ENCODE results near the gene RSRP1. TPM values are rescaled to one million over a fixed set of nuclear protein-coding genes. Genes with fewer than 3 reads are reported as not detected.

Gene RSRP1
- total RNA-seq, 1 donor from 2014 or later = 122 TPM

- no peak for DNase-seq (ENCODE audit: extremely low spot score, unreplicated experiment)
- H3K27me3 Mint-ChIP-seq (ENCODE audit: unreplicated experiment) = peaks cover 36% of the 10 kb centered on the region
- H3K4me3 Mint-ChIP-seq (ENCODE audit: unreplicated experiment) = no peak overlapping the region
- peaks cover 5% of the 10 kb centered on the region for H3K4me1 Mint-ChIP-seq (ENCODE audit: unreplicated experiment)
- H3K9me3 Mint-ChIP-seq (ENCODE audit: unreplicated experiment) = no peaks in the 10 kb centered on the region
- TF ChIP-seq, protein P1, sequence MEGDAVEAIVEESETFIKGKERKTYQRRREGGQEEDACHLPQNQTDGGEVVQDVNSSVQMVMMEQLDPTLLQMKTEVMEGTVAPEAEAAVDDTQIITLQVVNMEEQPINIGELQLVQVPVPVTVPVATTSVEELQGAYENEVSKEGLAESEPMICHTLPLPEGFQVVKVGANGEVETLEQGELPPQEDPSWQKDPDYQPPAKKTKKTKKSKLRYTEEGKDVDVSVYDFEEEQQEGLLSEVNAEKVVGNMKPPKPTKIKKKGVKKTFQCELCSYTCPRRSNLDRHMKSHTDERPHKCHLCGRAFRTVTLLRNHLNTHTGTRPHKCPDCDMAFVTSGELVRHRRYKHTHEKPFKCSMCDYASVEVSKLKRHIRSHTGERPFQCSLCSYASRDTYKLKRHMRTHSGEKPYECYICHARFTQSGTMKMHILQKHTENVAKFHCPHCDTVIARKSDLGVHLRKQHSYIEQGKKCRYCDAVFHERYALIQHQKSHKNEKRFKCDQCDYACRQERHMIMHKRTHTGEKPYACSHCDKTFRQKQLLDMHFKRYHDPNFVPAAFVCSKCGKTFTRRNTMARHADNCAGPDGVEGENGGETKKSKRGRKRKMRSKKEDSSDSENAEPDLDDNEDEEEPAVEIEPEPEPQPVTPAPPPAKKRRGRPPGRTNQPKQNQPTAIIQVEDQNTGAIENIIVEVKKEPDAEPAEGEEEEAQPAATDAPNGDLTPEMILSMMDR (IDR thresholded peaks at IDR 0.05) = peak; percentile 77
- H3K27ac Mint-ChIP-seq (ENCODE audit: unreplicated experiment) = no peak overlapping the region
- no peaks in the 10 kb centered on the region for H3K36me3 Mint-ChIP-seq (ENCODE audit: unreplicated experiment)
These were observed 42.3 kb downstream of the RSRP1 start for GRCh38 chr1:25204797-25205480.

DNA sequence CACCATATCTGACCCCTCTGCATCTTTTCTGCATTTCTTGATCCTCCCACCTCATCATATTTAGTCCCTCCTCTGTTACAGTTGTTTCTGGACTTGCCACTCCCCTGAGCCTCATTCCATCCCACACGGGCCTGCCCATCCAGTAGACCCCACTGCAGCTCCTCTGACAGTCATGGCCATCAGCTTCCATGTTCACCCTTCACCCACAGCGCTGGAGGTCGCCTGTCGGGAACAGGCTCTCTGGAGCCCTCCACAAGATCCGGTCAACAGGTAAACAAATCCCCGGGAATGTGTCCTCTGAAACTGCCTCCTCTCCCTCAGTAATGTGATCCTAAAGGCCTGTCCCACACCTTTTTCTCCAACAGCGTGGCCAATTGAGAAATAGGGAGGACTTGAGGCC lies 46.2 kb downstream of the RSRP1 start:
- H3K4me3 Mint-ChIP-seq (ENCODE audit: unreplicated experiment) = no peak overlapping the region
- no peaks in the 10 kb centered on the region for H3K9me3 Mint-ChIP-seq (ENCODE audit: unreplicated experiment)
- no peaks in the 10 kb centered on the region for H3K36me3 Mint-ChIP-seq (ENCODE audit: unreplicated experiment)
- peaks cover 32% of the 10 kb centered on the region for H3K27me3 Mint-ChIP-seq (ENCODE audit: unreplicated experiment)
- H3K4me1 Mint-ChIP-seq (ENCODE audit: unreplicated experiment) = no peaks in the 10 kb centered on the region
- no peak for DNase-seq (ENCODE audit: extremely low spot score, unreplicated experiment)
- TF ChIP-seq, protein P1 (IDR thresholded peaks at IDR 0.05) = no peak
- no peak overlapping the region for H3K27ac Mint-ChIP-seq (ENCODE audit: unreplicated experiment)

DNA sequence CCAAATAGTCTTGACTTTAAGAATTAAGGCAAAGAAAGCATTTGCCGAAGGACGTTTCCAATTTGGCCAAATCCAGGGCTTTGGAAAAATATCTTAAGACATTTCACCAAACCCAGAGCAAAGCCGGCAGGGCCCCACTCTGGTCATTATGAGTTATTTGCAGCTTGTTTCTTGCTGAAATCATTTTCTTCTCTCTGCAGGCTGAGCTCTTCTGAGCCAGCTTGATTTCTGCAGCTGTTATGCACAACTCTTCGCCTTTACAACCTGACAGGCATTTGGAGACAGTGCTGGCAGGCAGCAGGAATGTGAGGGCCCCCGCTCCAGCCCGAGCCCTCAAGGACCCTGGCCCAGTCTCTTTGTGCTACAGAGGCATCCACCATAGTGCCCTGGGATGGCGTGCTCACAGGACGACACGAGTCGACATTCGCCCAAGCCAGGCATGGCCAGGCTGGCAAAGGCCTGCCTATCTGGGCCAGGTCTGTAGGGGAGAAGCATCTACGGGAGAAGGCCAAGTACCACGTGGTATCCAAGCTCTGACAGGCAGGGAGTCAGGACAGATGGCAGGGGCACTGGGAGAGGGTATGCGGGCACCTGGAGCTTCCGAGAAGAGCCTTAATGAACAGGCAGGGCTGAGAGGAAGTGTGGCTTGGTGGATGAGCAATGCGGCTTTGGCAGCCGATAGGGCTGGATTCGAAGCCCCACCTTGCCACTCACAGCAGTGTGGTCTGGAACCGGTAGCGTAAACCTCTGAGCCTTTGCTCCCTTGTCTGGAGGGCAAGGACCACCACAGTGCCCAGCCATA lies 47.2 kb downstream of the RSRP1 start:
- H3K27me3 Mint-ChIP-seq (ENCODE audit: unreplicated experiment) = peaks cover 23% of the 10 kb centered on the region
- DNase-seq (ENCODE audit: extremely low spot score, unreplicated experiment) = no peak
- TF ChIP-seq, protein P1 (IDR thresholded peaks at IDR 0.05) = no peak
- H3K9me3 Mint-ChIP-seq (ENCODE audit: unreplicated experiment) = no peaks in the 10 kb centered on the region
- H3K27ac Mint-ChIP-seq (ENCODE audit: unreplicated experiment) = no peak overlapping the region
- H3K4me1 Mint-ChIP-seq (ENCODE audit: unreplicated experiment) = no peaks in the 10 kb centered on the region
- no peaks in the 10 kb centered on the region for H3K36me3 Mint-ChIP-seq (ENCODE audit: unreplicated experiment)
- H3K4me3 Mint-ChIP-seq (ENCODE audit: unreplicated experiment) = no peak overlapping the region

- Mint-ChIP-seq H3K27me3 (ENCODE audit: unreplicated experiment) (peaks cover 29% of the 10 kb centered on the region), H3K4me3 (ENCODE audit: unreplicated experiment) (no peak overlapping the region), H3K4me1 (ENCODE audit: unreplicated experiment) (no peaks in the 10 kb centered on the region), H3K9me3 (ENCODE audit: unreplicated experiment) (no peaks in the 10 kb centered on the region), H3K36me3 (ENCODE audit: unreplicated experiment) (no peaks in the 10 kb centered on the region), H3K27ac (ENCODE audit: unreplicated experiment) (no peak overlapping the region)
- DNase-seq (ENCODE audit: extremely low spot score, unreplicated experiment) = no peak
- TF ChIP-seq, protein P1 (IDR thresholded peaks at IDR 0.05) = no peak
These were observed 48.5 kb downstream of the RSRP1 start for GRCh38 chr1:25198663-25199252.
